ENCODE results near the gene GLP2R.

The GLP2R gene

GRCh38 chr17:9926150-9926804 is 100.6 kb downstream of the GLP2R start:
- no peak for DNase-seq

DNA sequence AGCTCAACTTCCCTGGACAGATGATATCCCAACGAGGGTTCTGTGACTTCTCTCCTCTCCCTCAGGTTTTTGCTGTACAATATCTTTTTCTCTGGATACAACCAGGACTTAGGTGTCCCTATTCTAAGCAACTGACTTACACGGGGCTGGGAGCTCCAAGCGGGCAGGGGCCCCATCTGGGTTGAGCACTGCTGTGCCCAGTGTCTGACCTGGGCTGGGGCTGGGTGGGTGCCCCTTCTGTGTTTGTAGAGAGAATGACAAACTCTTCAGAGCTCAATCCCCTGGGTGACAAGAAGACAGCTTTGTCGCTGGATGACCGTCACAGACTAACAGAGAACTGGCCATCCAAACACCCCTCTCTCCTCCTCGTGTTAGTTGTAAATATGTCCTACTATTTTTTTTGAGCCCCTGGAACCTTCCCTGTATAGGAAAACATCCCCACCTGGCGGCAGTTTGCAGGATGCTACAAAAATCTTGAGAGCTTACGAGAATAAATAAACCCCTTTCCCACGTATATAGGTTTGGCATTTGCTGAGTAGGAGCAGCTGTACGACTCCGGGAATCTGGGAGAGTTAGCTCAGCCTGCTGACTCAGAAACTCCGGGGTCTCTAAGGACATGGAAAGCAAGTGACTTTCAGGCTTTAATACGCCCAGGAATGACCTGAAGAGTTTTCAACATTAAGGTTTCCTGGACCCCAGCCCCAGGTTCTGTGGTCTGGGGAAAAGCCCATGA is 103.0 kb downstream of the GLP2R start:
- peak in 1 of 2 experiments; percentile 8 for DNase-seq

DNA sequence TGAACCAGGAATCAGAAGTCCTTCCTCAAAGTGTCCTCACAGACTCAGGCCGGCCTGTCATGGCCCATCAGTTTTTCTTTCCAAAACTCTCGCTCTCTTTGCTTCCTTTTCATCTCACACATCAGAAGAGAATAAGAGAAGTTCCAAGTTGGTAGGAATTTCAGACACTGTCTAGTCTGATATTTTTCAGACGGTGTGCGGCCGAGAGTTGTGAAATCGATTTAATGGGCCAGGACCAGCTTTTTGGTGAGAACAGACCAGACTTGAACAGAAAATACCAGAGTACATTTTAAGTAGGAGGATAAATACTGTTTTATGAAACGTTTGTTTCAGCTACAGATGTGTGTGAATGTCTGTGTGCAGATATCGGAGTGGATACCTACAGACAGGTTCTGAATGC is 104.1 kb downstream of the GLP2R start:
- no peak for DNase-seq

DNA sequence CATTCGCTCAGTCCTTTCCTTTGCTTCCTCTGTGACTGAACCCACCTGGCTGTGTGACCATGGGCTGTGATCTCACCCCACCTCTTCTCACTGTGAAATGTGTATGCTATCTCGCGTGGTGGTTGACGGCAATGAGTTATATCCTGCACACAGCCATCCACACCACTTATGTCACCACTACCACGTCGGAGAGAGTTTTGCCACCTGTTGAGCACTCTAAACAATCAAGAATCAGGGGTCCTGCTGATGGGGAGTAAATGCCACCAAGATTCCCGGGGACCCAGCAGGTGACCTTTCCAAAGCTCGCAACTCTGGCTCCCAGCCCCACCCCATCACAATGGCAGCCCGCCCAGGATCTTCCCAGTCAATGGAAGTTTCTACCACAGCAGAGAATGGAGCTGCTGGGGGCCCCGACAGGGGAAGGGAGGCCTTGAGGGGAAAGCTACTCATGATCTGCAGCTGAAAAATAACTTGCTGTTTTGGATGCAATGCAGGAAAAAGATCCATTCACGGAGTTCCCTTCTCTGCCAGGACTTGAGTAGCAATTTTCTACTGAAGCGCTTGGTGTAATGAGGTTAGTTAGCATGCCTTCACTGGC is 105.5 kb downstream of the GLP2R start:
- DNase-seq = no peak

DNA sequence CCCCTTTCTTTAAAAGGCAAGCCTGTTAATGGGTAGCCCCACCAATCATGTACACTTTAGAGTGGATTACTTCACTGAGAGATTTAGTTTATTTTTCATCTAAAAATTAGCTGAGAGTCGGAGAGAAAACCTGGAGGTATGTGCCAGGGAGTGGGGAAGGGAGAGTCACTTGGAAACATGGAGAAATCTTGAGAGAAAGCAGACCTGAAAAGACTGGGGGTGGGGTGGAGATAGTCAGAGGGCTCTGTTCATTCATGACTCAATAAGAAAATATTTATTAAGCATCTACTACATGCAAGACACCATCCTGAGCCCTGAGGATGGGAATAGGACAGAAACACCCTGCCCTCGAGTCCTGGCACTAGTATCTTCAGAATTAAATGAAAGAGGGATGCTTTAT is 106.8 kb downstream of the GLP2R start:
- DNase-seq = no peak

DNA sequence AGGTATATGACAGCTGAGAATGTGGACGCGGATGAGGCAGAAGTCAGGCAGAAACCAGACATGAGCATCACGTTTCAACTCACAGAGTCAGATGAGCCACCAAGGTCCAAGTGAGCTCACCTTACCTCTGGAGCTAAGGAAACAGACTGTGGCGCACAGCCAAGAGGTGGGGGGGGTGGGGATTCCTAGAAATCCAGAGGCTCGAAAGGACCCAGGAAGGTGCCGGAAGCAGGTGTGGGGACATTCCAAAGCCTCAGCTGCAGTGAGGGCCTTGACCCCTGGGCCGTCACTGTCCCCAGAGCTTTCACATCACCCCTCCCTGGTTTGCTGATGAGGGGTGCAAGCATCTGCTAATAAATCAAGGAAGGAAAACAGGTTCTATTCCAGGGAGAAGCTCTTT is 108.6 kb downstream of the GLP2R start:
- DNase-seq = no peak

DNA sequence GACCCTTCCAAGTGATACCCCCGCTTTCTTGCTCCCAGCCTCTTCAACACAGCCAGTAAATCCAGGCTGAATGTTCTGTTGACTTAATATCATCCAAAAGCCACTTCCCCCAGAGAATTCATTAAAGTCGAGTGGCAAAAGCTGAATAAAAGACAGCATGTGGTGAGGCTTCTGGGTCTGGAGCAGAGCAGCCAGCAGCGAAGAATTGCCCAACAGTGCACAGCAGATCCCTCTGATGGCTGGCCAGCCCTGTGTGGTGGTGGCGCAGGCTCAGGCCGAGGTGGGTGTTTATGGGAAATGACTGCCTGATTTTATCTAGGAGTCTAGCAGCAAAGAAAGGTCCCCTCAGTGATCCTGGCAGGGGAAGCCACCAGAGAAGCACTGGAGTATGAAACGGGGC is 109.7 kb downstream of the GLP2R start:
- no peak for DNase-seq

DNA sequence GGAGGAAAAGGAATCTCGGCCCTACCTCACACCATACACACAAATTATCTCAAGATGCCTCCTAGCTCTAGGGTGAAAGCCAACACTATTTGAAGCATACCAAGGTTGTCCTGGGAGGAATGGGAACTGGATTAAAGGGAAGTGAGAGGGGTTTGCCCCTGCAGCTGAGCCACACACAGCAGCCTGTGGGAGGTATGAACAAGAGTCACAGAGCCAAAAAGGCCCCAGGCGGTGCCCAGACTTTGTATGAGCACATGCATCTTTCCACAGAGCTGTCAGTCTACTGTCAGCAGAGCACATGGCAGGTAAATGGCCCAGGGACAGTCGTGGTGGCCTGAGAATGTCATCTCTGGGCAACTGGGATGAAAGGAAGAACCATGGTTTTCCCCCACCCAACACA is 110.4 kb downstream of the GLP2R start:
- DNase-seq = no peak

- no peak for DNase-seq
Measured at GRCh38 chr17:9937241-9937761, 111.6 kb downstream of the GLP2R start.

GRCh38 chr17:9937901-9938300 is 112.2 kb downstream of the GLP2R start:
- no peak for DNase-seq

- no peak for DNase-seq
Measured at GRCh38 chr17:9938764-9939163, 113.0 kb downstream of the GLP2R start.

GRCh38 chr17:9940841-9941240 is 115.1 kb downstream of the GLP2R start:
- DNase-seq = no peak

DNA sequence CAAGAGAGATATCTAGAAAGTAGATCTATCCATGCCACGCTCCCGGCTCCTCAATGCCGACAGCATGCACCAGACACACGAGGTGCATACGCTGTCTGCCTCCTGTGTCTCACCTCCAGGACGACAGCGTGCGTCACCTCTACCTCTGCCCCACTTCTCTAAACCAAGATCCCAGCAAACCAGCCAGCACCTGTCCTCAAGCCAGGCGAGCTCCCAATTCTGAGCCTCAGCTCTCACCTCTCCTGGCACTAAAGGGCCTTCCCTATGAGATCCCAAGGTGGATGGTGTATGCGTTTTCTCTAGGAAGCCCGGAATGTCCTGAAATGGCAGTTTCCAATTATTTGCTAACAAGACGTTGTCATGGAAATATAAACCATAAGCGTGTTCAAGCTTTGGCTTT is 115.6 kb downstream of the GLP2R start:
- no peak for DNase-seq

All from NCI-H2081 (cell line).